Liver (tissue), 9 donors: ENCODE results near the gene UBIAD1. TPM values are rescaled to one million over a fixed set of nuclear protein-coding genes. Genes with fewer than 3 reads are reported as not detected.

ENCODE experiments used
- DNase-seq: peaks from one replicate; pipeline ENCODE4 v3.0.0-alpha.2; 2017; ENCODE audit warnings: low spot score
- H3K27ac ChIP-seq, 2 donors: one replicate each; pipeline ENCODE4 v1.7.0; 2013; ENCODE audit warnings: inconsistent platforms in 2 of 2, low read length in 2 of 2, control low read depth in 1 of 2, low read depth in 1 of 2, mild to moderate bottlenecking in 1 of 2
- H3K27me3 ChIP-seq, 4 donors: one replicate each; pipeline versions ENCODE4 v1.6.1 to v1.7.0; 2013; ENCODE audit warnings: low read length in 3 of 4, inconsistent platforms in 1 of 4, mild to moderate bottlenecking in 1 of 4, moderate library complexity in 1 of 4; ENCODE audit not compliant: control insufficient read depth in 4 of 4, insufficient read depth in 4 of 4
- H3K36me3 ChIP-seq, 4 donors: one replicate each; pipeline versions ENCODE4 v1.6.1 to v1.7.0; 2013; ENCODE audit warnings: low read length in 3 of 4, mild to moderate bottlenecking in 3 of 4, low read depth in 1 of 4, moderate library complexity in 1 of 4; ENCODE audit not compliant: control insufficient read depth in 4 of 4, insufficient read depth in 3 of 4
- H3K4me1 ChIP-seq, 4 donors: one replicate each; pipeline versions ENCODE4 v1.6.1 to v1.7.0; 2013; ENCODE audit warnings: low read length in 3 of 4, mild to moderate bottlenecking in 3 of 4, moderate library complexity in 1 of 4; ENCODE audit not compliant: control insufficient read depth in 4 of 4, insufficient read depth in 4 of 4
- H3K4me3 ChIP-seq, 3 donors: one replicate each; pipeline versions ENCODE4 v1.6.1 to v1.7.0; 2013; ENCODE audit warnings: low read length in 3 of 3, control low read depth in 1 of 3, low read depth in 1 of 3, mild to moderate bottlenecking in 1 of 3
- H3K9ac ChIP-seq, 2 donors: one replicate each; pipeline ENCODE4 v1.7.0; 2013; ENCODE audit warnings: low read length in 2 of 2, mild to moderate bottlenecking in 2 of 2, moderate library complexity in 2 of 2, control low read depth in 1 of 2, low read depth in 1 of 2
- H3K9me3 ChIP-seq, 4 donors: one replicate each; pipeline versions ENCODE4 v1.6.1 to v1.7.0; 2013; ENCODE audit warnings: low read length in 3 of 4; ENCODE audit not compliant: control insufficient read depth in 4 of 4
- EGR1 ChIP-seq, 2 donors: IDR thresholded peaks; 2 replicates each; pipeline ENCODE4 v1.6.1; 2016 to 2018; ENCODE audit warnings: antibody characterized with exemption in 2 of 2, low read depth in 2 of 2
- FOXA1 ChIP-seq: IDR thresholded peaks from 2 replicates; pipeline ENCODE4 v1.6.1; 2016; ENCODE audit warnings: antibody characterized with exemption
- FOXA2 ChIP-seq: IDR thresholded peaks from 2 replicates; pipeline ENCODE4 v1.6.1; 2016; ENCODE audit warnings: antibody characterized with exemption
- GABPA ChIP-seq, 2 donors: IDR thresholded peaks in 1 of 2; conservative IDR thresholded peaks in 1 of 2; 2 replicates each; pipeline ENCODE4 v1.6.1; 2016; ENCODE audit warnings: antibody characterized with exemption in 2 of 2, mild to moderate bottlenecking in 1 of 2, moderate library complexity in 1 of 2
- HNF4A ChIP-seq, 2 donors: conservative IDR thresholded peaks; 2 replicates each; pipeline ENCODE4 v1.6.1; 2016; ENCODE audit warnings: antibody characterized with exemption in 2 of 2, mild to moderate bottlenecking in 2 of 2
- HNF4G ChIP-seq: IDR thresholded peaks from 2 replicates; pipeline ENCODE4 v1.6.1; 2016; ENCODE audit warnings: antibody characterized with exemption
- JUND ChIP-seq, 2 donors: IDR thresholded peaks; 2 replicates each; pipeline ENCODE4 v1.6.1; 2016; ENCODE audit warnings: antibody characterized with exemption in 2 of 2
- NR2F2 ChIP-seq: IDR thresholded peaks from 2 replicates; pipeline ENCODE4 v1.6.1; 2016; ENCODE audit warnings: antibody characterized with exemption
- RAD21 ChIP-seq, 2 donors: IDR thresholded peaks; 2 replicates each; pipeline ENCODE4 v1.6.1; 2016; ENCODE audit warnings: antibody characterized with exemption in 2 of 2, mild to moderate bottlenecking in 2 of 2
- RXRA ChIP-seq, 2 donors: IDR thresholded peaks; 2 replicates each; pipeline ENCODE4 v1.6.1; 2017 to 2018; ENCODE audit warnings: antibody characterized with exemption in 2 of 2, mild to moderate bottlenecking in 1 of 2
- SP1 ChIP-seq: IDR thresholded peaks from 2 replicates; pipeline ENCODE4 v1.6.1; 2018; ENCODE audit warnings: antibody characterized with exemption, mild to moderate bottlenecking
- TAF1 ChIP-seq: conservative IDR thresholded peaks from 2 replicates; pipeline ENCODE4 v1.6.1; 2016; ENCODE audit warnings: antibody characterized with exemption, mild to moderate bottlenecking
- YY1 ChIP-seq: IDR thresholded peaks from 2 replicates; pipeline ENCODE4 v1.6.1; 2016; ENCODE audit warnings: antibody characterized with exemption, mild to moderate bottlenecking
- WGBS: extraction: QIAGEN DNeasy Blood & Tissue Kit; methylation state at CpG from one replicate; pipeline ENCODE4 v1.1.7; 2013; 5-methylcytosine and 5-hydroxymethylcytosine counted together
- polyA plus RNA-seq, 2 donors: library from polyadenylated mRNA; stranded (reverse) in 1 of 2; unstranded in 1 of 2; fragments of 200-250 nt in 1 of 2; fragments of >200 nt in 1 of 2; fragmentation: Nextera tagmentation in 1 of 2; extraction: Ambion mirVana in 1 of 2; gene quantifications; one replicate each; pipeline versions ENCODE4 v1.2.1 to v1.2.3, GENCODE V29; 2013 to 2015
- total RNA-seq, 2 donors: library from RNA; depleted of rRNA; stranded (reverse); fragments of >200 nt; gene quantifications; one replicate each; pipeline ENCODE4 v1.2.3, GENCODE V29; 2014
- TF ChIP-seq, protein P1 (sequence below): IDR thresholded peaks from 2 replicates; pipeline ENCODE4 v1.6.1; 2016; ENCODE audit warnings: antibody characterized with exemption
- TF ChIP-seq, protein P2 (sequence below): IDR thresholded peaks from 2 replicates; pipeline ENCODE4 v1.6.1; 2016; ENCODE audit warnings: antibody characterized with exemption
- TF ChIP-seq, protein P3 (sequence below): IDR thresholded peaks from 2 replicates; pipeline ENCODE4 v1.6.1; 2016; ENCODE audit warnings: antibody characterized with exemption
- TF ChIP-seq, protein P4 (sequence below): fragments of 150-350 bp; IDR thresholded peaks from 2 replicates; pipeline ENCODE4 v1.5.1; 2017; ENCODE audit warnings: improper control_type of control experiment, low read depth, low read length; ENCODE audit not compliant: missing input control
- TF ChIP-seq, protein P5 (sequence below): IDR thresholded peaks from 2 replicates; pipeline ENCODE4 v1.6.1; 2016; ENCODE audit warnings: antibody characterized with exemption, mild to moderate bottlenecking
- donor health status: healthy.
- donor health status: healthy.
- donor health status: healthy.
- donor health status: healthy.
- donor health status: healthy.

Gene UBIAD1
- total and polyA plus RNA-seq, 4 donors, result 5.4 to 10.2 (median 8.9) TPM

DNA sequence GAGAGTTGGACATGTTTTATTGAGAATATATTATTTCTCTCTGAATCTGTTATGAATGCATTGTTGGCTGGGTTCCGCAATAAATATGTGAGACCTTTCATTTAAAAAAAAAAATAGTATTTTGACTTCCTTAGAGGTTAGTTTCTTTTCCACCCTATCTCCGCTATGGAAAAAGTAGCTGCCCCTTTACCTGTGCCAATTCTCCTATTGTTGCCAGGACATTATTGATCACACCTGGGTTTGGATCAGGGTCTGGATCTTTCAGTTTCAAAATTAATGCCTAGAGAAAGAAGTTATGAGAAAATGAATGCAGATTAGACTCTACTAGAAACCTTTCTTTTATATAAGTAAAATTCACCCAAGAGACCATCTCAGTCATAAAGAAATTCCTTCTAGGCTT is 39.8 kb upstream of the UBIAD1 start:
- whole genome bisulfite sequencing, result 47% methylated on average over 2 of the region's 2 CpGs
- no peak overlapping the region for H3K9ac ChIP-seq
- H3K4me3 ChIP-seq, result no peak overlapping the region
- peaks cover 19 to 65% (median 42%) of the 10 kb centered on the region in 4 donors for H3K36me3 ChIP-seq
- H3K27me3 ChIP-seq, result no peaks in the 10 kb centered on the region
- H3K9me3 ChIP-seq, result no peaks in the 10 kb centered on the region
- DNase-seq, result no peak
- TF ChIP-seq RXRA (IDR thresholded peaks at IDR 0.05) (peak in 1 of 2 donors; percentile 39), HNF4A (conservative IDR thresholded peaks at IDR 0.05) (peak; percentile 47 to 52), EGR1 (IDR thresholded peaks at IDR 0.05; ENCODE audit: low read depth in 2 of 2) (peak in 1 of 2 donors; percentile 53), JUND (IDR thresholded peaks at IDR 0.05) (peak in 1 of 2 donors; percentile 13)
- TF ChIP-seq, protein P1, sequence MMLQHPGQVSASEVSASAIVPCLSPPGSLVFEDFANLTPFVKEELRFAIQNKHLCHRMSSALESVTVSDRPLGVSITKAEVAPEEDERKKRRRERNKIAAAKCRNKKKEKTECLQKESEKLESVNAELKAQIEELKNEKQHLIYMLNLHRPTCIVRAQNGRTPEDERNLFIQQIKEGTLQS, result no peak
- TF ChIP-seq, protein P2, sequence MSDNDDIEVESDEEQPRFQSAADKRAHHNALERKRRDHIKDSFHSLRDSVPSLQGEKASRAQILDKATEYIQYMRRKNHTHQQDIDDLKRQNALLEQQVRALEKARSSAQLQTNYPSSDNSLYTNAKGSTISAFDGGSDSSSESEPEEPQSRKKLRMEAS, result peak; percentile 36
- peak overlapping the region in 1 of 2 donors; percentile 2 for H3K27ac ChIP-seq
- peaks cover 0 to 27% (median 6%) of the 10 kb centered on the region in 4 donors for H3K4me1 ChIP-seq

DNA sequence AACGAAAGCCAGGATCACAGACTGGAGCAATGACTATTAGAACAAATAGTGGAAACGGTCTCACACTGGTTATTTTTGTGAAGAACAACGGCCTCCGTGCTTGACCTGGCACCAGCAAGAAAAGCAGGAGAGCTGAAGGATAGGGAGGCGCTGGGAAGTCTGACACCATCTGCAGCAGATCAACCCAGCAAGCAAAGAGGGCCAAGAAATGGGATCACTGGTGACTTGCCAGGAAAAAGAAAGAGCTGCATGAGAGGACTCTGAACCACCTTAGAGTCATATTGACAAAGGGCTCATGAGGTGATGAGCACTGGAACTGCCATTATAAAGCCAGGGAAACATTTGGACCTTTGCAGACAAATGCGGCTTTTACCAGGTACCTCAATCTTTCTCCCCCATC is 35.6 kb upstream of the UBIAD1 start:
- Histone ChIP-seq H3K9ac (no peak overlapping the region), H3K27ac (no peak overlapping the region), H3K4me3 (no peak overlapping the region), H3K4me1 (peaks cover 0 to 22% (median 6%) of the 10 kb centered on the region in 4 donors), H3K27me3 (no peaks in the 10 kb centered on the region), H3K36me3 (peaks cover 17 to 49% (median 35%) of the 10 kb centered on the region in 4 donors), H3K9me3 (no peaks in the 10 kb centered on the region)
- DNase-seq, result no peak
- TF ChIP-seq, protein P1, result no peak
- no peak for TF ChIP-seq YY1
- no peak for TF ChIP-seq HNF4G
- TF ChIP-seq, protein P2, result no peak
- TF ChIP-seq HNF4A (conservative IDR thresholded peaks at IDR 0.05), result no peak
- TF ChIP-seq RAD21 (IDR thresholded peaks at IDR 0.05), result no peak
- TF ChIP-seq NR2F2, result no peak
- TF ChIP-seq FOXA2, result no peak
- no peak for TF ChIP-seq EGR1 (IDR thresholded peaks at IDR 0.05; ENCODE audit: low read depth in 2 of 2)
- no peak for TF ChIP-seq JUND (IDR thresholded peaks at IDR 0.05)
- TF ChIP-seq, protein P3, sequence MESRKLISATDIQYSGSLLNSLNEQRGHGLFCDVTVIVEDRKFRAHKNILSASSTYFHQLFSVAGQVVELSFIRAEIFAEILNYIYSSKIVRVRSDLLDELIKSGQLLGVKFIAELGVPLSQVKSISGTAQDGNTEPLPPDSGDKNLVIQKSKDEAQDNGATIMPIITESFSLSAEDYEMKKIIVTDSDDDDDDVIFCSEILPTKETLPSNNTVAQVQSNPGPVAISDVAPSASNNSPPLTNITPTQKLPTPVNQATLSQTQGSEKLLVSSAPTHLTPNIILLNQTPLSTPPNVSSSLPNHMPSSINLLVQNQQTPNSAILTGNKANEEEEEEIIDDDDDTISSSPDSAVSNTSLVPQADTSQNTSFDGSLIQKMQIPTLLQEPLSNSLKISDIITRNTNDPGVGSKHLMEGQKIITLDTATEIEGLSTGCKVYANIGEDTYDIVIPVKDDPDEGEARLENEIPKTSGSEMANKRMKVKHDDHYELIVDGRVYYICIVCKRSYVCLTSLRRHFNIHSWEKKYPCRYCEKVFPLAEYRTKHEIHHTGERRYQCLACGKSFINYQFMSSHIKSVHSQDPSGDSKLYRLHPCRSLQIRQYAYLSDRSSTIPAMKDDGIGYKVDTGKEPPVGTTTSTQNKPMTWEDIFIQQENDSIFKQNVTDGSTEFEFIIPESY, result no peak
- no peak for TF ChIP-seq RXRA (IDR thresholded peaks at IDR 0.05)
- TF ChIP-seq, protein P4, sequence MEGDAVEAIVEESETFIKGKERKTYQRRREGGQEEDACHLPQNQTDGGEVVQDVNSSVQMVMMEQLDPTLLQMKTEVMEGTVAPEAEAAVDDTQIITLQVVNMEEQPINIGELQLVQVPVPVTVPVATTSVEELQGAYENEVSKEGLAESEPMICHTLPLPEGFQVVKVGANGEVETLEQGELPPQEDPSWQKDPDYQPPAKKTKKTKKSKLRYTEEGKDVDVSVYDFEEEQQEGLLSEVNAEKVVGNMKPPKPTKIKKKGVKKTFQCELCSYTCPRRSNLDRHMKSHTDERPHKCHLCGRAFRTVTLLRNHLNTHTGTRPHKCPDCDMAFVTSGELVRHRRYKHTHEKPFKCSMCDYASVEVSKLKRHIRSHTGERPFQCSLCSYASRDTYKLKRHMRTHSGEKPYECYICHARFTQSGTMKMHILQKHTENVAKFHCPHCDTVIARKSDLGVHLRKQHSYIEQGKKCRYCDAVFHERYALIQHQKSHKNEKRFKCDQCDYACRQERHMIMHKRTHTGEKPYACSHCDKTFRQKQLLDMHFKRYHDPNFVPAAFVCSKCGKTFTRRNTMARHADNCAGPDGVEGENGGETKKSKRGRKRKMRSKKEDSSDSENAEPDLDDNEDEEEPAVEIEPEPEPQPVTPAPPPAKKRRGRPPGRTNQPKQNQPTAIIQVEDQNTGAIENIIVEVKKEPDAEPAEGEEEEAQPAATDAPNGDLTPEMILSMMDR, result no peak
- TF ChIP-seq GABPA (IDR thresholded peaks at IDR 0.05 in 1 of 2, conservative IDR thresholded peaks at IDR 0.05 in 1 of 2), result no peak
- no peak for TF ChIP-seq TAF1
- TF ChIP-seq, protein P5, sequence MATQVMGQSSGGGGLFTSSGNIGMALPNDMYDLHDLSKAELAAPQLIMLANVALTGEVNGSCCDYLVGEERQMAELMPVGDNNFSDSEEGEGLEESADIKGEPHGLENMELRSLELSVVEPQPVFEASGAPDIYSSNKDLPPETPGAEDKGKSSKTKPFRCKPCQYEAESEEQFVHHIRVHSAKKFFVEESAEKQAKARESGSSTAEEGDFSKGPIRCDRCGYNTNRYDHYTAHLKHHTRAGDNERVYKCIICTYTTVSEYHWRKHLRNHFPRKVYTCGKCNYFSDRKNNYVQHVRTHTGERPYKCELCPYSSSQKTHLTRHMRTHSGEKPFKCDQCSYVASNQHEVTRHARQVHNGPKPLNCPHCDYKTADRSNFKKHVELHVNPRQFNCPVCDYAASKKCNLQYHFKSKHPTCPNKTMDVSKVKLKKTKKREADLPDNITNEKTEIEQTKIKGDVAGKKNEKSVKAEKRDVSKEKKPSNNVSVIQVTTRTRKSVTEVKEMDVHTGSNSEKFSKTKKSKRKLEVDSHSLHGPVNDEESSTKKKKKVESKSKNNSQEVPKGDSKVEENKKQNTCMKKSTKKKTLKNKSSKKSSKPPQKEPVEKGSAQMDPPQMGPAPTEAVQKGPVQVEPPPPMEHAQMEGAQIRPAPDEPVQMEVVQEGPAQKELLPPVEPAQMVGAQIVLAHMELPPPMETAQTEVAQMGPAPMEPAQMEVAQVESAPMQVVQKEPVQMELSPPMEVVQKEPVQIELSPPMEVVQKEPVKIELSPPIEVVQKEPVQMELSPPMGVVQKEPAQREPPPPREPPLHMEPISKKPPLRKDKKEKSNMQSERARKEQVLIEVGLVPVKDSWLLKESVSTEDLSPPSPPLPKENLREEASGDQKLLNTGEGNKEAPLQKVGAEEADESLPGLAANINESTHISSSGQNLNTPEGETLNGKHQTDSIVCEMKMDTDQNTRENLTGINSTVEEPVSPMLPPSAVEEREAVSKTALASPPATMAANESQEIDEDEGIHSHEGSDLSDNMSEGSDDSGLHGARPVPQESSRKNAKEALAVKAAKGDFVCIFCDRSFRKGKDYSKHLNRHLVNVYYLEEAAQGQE, result no peak
- no peak for TF ChIP-seq FOXA1
- no peak for TF ChIP-seq SP1
- 86% methylated on average over 6 of the region's 6 CpGs for WGBS
